Inflammatory macrophage treated with lipopolysaccharide for 1 hour (primary cell): Measurements from ENCODE around the gene GRIK3.

ENCODE experiments used
- DNase-seq, 2 donors: peaks; one replicate each; pipeline ENCODE4 v3.0.0-alpha.2; 2020 to 2022

The GRIK3 gene

GRCh38 chr1:37010011-37010410 lies 24.3 kb downstream of the GRIK3 start:
- no peak for DNase-seq

GRCh38 chr1:37009521-37009920 lies 24.8 kb downstream of the GRIK3 start:
- no peak for DNase-seq

GRCh38 chr1:37006132-37006868 lies 28.0 kb downstream of the GRIK3 start:
- DNase-seq, result no peak

GRCh38 chr1:37002898-37003297 lies 31.4 kb downstream of the GRIK3 start:
- no peak for DNase-seq

- DNase-seq, result no peak
Measured at GRCh38 chr1:37001703-37002102, 32.6 kb downstream of the GRIK3 start.

- DNase-seq, result no peak
Measured at GRCh38 chr1:36996106-36996505, 38.2 kb downstream of the GRIK3 start.

- DNase-seq, result no peak
Measured at GRCh38 chr1:36994868-36995267, 39.4 kb downstream of the GRIK3 start.

- no peak for DNase-seq
Measured at GRCh38 chr1:36994294-36994693, 40.0 kb downstream of the GRIK3 start.

- DNase-seq, result no peak
Measured at GRCh38 chr1:36992139-36992943, 42.0 kb downstream of the GRIK3 start.

- DNase-seq, result no peak
Measured at GRCh38 chr1:36991551-36991950, 42.8 kb downstream of the GRIK3 start.

- no peak for DNase-seq
Measured at GRCh38 chr1:36990928-36991327, 43.4 kb downstream of the GRIK3 start.

GRCh38 chr1:36989241-36989640 lies 45.1 kb downstream of the GRIK3 start:
- DNase-seq, result no peak

GRCh38 chr1:36988741-36989193 lies 45.5 kb downstream of the GRIK3 start:
- no peak for DNase-seq

GRCh38 chr1:36988321-36988720 lies 46.0 kb downstream of the GRIK3 start:
- DNase-seq, result no peak

GRCh38 chr1:36987276-36987675 lies 47.0 kb downstream of the GRIK3 start:
- no peak for DNase-seq

- DNase-seq, result no peak
Measured at GRCh38 chr1:36986241-36986985, 47.9 kb downstream of the GRIK3 start.

GRCh38 chr1:36984675-36985074 lies 49.6 kb downstream of the GRIK3 start:
- no peak for DNase-seq

GRCh38 chr1:36984026-36984425 lies 50.3 kb downstream of the GRIK3 start:
- no peak for DNase-seq

- DNase-seq, result no peak
Measured at GRCh38 chr1:36982709-36983108, 51.6 kb downstream of the GRIK3 start.

GRCh38 chr1:36981771-36982622 lies 52.3 kb downstream of the GRIK3 start:
- DNase-seq, result no peak

- no peak for DNase-seq
Measured at GRCh38 chr1:36981126-36981525, 53.2 kb downstream of the GRIK3 start.

- DNase-seq, result no peak
Measured at GRCh38 chr1:36977731-36978406, 56.4 kb downstream of the GRIK3 start.
